ENCODE measurements around the gene HDGF. TPM values are rescaled to one million over a fixed set of nuclear protein-coding genes. Genes with fewer than 3 reads are reported as not detected.

Gene HDGF
- total RNA-seq, 6 experiments from 2014 or later = 229 to 324 (median 315) TPM

DNA sequence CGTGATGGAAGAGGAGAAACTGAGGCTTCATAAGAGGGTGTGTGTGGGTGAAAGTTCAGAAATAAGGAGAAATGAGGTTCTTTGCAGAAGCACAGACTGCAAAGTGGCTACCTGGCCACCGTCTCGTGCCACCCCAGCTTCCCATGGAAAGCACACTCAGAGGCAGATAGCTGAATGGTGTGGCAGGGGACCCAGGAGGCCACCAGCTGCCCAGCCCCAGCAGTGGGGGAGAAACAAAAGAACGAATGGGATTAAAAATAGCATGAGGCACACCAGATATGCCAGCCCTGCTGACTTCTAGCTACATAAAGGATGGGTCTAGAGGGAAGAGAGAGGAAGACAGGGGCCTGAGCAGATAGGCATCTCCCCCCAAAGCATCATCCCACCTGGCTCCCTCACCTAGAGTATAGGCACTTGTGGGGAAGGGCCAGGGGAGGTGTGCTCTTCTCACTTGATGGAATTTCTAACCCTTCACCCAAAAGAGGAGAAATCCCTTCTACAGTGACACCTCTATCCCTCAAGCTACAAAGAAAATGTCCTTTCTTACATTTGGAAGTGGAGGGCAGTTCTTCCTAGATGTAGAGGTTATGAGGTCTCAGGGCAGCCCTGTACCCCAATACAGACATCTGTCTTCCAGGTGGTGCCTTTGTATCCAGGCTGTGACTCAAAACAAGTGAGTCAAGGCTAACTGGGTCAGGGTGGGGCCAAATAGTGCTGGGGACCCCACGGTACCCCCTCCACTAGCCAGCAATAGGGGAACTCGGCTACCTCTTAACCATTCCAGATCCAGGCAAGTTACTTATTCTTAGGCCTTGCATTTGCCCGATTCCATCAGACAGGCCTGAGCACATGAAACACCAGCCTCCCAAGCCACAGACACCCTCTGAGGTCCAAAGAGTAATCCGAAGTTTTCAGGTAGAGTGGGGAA is 3.5 kb downstream of the HDGF start:
- H3K9me3 Mint-ChIP-seq = no peaks in the 10 kb centered on the region
- H3K27me3 Mint-ChIP-seq (ENCODE audit: insufficient read depth) = no peaks in the 10 kb centered on the region; the same call in 1 of the 2 replicates
- peak overlapping the region; percentile 98 for H3K4me3 Mint-ChIP-seq
- DNase-seq = no peak
- TF ChIP-seq, protein P1, sequence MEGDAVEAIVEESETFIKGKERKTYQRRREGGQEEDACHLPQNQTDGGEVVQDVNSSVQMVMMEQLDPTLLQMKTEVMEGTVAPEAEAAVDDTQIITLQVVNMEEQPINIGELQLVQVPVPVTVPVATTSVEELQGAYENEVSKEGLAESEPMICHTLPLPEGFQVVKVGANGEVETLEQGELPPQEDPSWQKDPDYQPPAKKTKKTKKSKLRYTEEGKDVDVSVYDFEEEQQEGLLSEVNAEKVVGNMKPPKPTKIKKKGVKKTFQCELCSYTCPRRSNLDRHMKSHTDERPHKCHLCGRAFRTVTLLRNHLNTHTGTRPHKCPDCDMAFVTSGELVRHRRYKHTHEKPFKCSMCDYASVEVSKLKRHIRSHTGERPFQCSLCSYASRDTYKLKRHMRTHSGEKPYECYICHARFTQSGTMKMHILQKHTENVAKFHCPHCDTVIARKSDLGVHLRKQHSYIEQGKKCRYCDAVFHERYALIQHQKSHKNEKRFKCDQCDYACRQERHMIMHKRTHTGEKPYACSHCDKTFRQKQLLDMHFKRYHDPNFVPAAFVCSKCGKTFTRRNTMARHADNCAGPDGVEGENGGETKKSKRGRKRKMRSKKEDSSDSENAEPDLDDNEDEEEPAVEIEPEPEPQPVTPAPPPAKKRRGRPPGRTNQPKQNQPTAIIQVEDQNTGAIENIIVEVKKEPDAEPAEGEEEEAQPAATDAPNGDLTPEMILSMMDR (IDR thresholded peaks at IDR 0.05) = no peak
- H3K27ac Mint-ChIP-seq = peak overlapping the region; percentile 98
- H3K36me3 Mint-ChIP-seq (ENCODE audit: low read depth) = peaks cover 28% of the 10 kb centered on the region
- H3K4me1 Mint-ChIP-seq (ENCODE audit: low read depth) = peaks cover 62% of the 10 kb centered on the region

- Mint-ChIP-seq H3K27me3 (ENCODE audit: insufficient read depth) (no peaks in the 10 kb centered on the region; the same call in 1 of the 2 replicates), H3K4me3 (peak overlapping the region; percentile 98), H3K9me3 (no peaks in the 10 kb centered on the region), H3K36me3 (ENCODE audit: low read depth) (peaks cover 35% of the 10 kb centered on the region), H3K27ac (peak overlapping the region; percentile 98), H3K4me1 (ENCODE audit: low read depth) (peaks cover 57% of the 10 kb centered on the region)
- TF ChIP-seq, protein P1 (IDR thresholded peaks at IDR 0.05) = peak; percentile 64
- peak; percentile 91 for DNase-seq
Measured at GRCh38 chr1:156746728-156747631, 4.5 kb downstream of the HDGF start.

DNA sequence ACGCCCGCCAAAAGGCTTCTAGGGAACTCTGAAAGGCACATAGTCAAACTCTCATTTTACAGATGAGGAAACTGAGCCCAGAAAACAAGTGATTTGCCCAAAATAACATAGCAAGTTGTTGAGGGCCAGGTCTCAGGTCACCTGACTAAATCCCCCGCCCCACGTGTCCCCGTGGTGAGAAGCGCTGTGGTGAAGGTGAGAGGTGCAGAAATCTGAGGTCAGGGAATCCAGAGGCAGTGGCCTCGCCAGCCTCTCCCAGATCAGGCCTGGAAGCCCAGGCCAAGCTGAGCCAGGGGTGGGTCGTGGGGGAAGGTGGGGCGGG is 5.1 kb downstream of the HDGF start:
- Mint-ChIP-seq H3K27me3 (ENCODE audit: insufficient read depth) (no peaks in the 10 kb centered on the region; the same call in 1 of the 2 replicates), H3K4me3 (peak overlapping the region; percentile 98), H3K4me1 (ENCODE audit: low read depth) (peaks cover 63% of the 10 kb centered on the region), H3K27ac (peak overlapping the region; percentile 98), H3K36me3 (ENCODE audit: low read depth) (peaks cover 41% of the 10 kb centered on the region), H3K9me3 (no peaks in the 10 kb centered on the region)
- no peak for DNase-seq
- TF ChIP-seq, protein P1 (IDR thresholded peaks at IDR 0.05) = no peak

DNA sequence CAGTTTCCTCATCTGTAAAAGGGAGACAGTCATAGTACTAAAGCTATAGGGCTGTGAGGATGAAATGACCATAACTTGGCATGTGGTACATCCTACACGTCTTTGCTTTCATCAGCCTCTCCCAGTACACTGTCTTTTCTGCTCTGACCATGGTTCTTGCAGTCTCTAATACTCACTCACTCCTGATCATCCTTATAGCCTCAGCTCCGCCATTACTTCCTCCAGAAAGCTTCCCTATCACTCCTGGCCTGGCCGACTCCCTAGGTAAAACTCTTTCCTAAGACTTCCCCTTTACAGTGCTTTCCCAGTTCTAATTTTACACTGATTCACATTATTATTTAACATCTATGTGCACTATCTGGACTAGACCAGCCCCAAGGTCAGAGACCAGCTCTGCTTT is 5.6 kb downstream of the HDGF start:
- TF ChIP-seq, protein P1 (IDR thresholded peaks at IDR 0.05) = no peak
- peaks cover 45% of the 10 kb centered on the region for H3K36me3 Mint-ChIP-seq (ENCODE audit: low read depth)
- H3K27ac Mint-ChIP-seq = peak overlapping the region; percentile 98
- H3K4me1 Mint-ChIP-seq (ENCODE audit: low read depth) = peaks cover 67% of the 10 kb centered on the region
- peaks cover 2% of the 10 kb centered on the region; the same call in 1 of the 2 replicates for H3K27me3 Mint-ChIP-seq (ENCODE audit: insufficient read depth)
- no peaks in the 10 kb centered on the region for H3K9me3 Mint-ChIP-seq
- peak overlapping the region; percentile 98 for H3K4me3 Mint-ChIP-seq
- DNase-seq = no peak

- Mint-ChIP-seq H3K4me3 (no peak overlapping the region), H3K27me3 (ENCODE audit: insufficient read depth) (peaks cover 3% of the 10 kb centered on the region; the same call in 1 of the 2 replicates), H3K4me1 (ENCODE audit: low read depth) (peaks cover 62% of the 10 kb centered on the region), H3K36me3 (ENCODE audit: low read depth) (peaks cover 43% of the 10 kb centered on the region), H3K9me3 (no peaks in the 10 kb centered on the region), H3K27ac (peak overlapping the region; percentile 98)
- TF ChIP-seq, protein P1 (IDR thresholded peaks at IDR 0.05) = no peak
- DNase-seq = no peak
Measured at GRCh38 chr1:156744786-156745419, 6.6 kb downstream of the HDGF start.

Measured in HFFc6 (cell line).